Cardiac muscle cell (in vitro differentiated cells and primary cell): ENCODE measurements around the gene ATP4B. TPM values are rescaled to one million over a fixed set of nuclear protein-coding genes. Genes with fewer than 3 reads are reported as not detected.

Source experiments
- DNase-seq, 2 donors: peaks; one replicate each; pipeline versions ENCODE4 v3.0.0 to v3.0.0-alpha.2; 2010 to 2017; ENCODE audit warnings: low read depth in 1 of 2, low spot score in 1 of 2
- H3K27ac ChIP-seq: fragments of 200-600 bp; sonication (generic); 2 replicates; pipeline ENCODE4 v1.5.1; 2016
- H3K27me3 ChIP-seq: fragments of 200-600 bp; sonication (generic); 2 replicates; pipeline ENCODE4 v1.6.0; 2016; ENCODE audit warnings: control low read depth
- H3K36me3 ChIP-seq: fragments of 200-600 bp; sonication (generic); 2 replicates; pipeline ENCODE4 v1.5.1; 2016; ENCODE audit warnings: control low read depth
- H3K4me1 ChIP-seq: fragments of 200-600 bp; sonication (generic); 2 replicates; pipeline ENCODE4 v1.8.1; 2017; ENCODE audit warnings: low read depth, mild to moderate bottlenecking, mixed run types
- H3K4me3 ChIP-seq: fragments of 200-600 bp; sonication (generic); 2 replicates; pipeline ENCODE4 v1.5.1; 2016; ENCODE audit warnings: mild to moderate bottlenecking
- H3K9me3 ChIP-seq: fragments of 200-600 bp; sonication (generic); 2 replicates; pipeline ENCODE4 v1.5.1; 2017; ENCODE audit warnings: low read depth, mild to moderate bottlenecking, control low read depth
- polyA plus RNA-seq: library from polyadenylated mRNA; unstranded; fragments of >200 nt; fragmentation: Nextera tagmentation; extraction: Ambion mirVana; gene quantifications from 2 replicates; pipeline ENCODE4 v1.2.1, GENCODE V29; 2016
- total RNA-seq: library from RNA; depleted of rRNA; stranded (reverse); fragments of >200 nt; gene quantifications from 2 replicates; pipeline ENCODE4 v1.2.3, GENCODE V29; 2016
- TF ChIP-seq, protein P1 (sequence below): IDR thresholded peaks from 2 replicates; pipeline ENCODE4 v1.5.1; 2012; ENCODE audit warnings: low read depth, mild to moderate bottlenecking, low read length

ATP4B gene
- total and polyA plus RNA-seq, 2 experiments from 2014 or later = 0.29 TPM; not detected in 1

- H3K4me1 ChIP-seq = no peaks in the 10 kb centered on the region
- H3K36me3 ChIP-seq = peaks cover 6% of the 10 kb centered on the region
- TF ChIP-seq, protein P1, sequence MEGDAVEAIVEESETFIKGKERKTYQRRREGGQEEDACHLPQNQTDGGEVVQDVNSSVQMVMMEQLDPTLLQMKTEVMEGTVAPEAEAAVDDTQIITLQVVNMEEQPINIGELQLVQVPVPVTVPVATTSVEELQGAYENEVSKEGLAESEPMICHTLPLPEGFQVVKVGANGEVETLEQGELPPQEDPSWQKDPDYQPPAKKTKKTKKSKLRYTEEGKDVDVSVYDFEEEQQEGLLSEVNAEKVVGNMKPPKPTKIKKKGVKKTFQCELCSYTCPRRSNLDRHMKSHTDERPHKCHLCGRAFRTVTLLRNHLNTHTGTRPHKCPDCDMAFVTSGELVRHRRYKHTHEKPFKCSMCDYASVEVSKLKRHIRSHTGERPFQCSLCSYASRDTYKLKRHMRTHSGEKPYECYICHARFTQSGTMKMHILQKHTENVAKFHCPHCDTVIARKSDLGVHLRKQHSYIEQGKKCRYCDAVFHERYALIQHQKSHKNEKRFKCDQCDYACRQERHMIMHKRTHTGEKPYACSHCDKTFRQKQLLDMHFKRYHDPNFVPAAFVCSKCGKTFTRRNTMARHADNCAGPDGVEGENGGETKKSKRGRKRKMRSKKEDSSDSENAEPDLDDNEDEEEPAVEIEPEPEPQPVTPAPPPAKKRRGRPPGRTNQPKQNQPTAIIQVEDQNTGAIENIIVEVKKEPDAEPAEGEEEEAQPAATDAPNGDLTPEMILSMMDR = no peak
- no peak for DNase-seq
- H3K9me3 ChIP-seq = no peaks in the 10 kb centered on the region
- H3K27me3 ChIP-seq = no peaks in the 10 kb centered on the region
- no peak overlapping the region for H3K27ac ChIP-seq
- no peak overlapping the region for H3K4me3 ChIP-seq
Observed at GRCh38 chr13:113608967-113609533, 48.9 kb downstream of the ATP4B start.

- Histone ChIP-seq H3K9me3 (no peaks in the 10 kb centered on the region), H3K4me3 (no peak overlapping the region), H3K36me3 (peaks cover 6% of the 10 kb centered on the region), H3K4me1 (no peaks in the 10 kb centered on the region), H3K27me3 (no peaks in the 10 kb centered on the region), H3K27ac (no peak overlapping the region)
- TF ChIP-seq, protein P1 = no peak
- no peak for DNase-seq
Observed at GRCh38 chr13:113607889-113608635, 49.9 kb downstream of the ATP4B start.

DNA sequence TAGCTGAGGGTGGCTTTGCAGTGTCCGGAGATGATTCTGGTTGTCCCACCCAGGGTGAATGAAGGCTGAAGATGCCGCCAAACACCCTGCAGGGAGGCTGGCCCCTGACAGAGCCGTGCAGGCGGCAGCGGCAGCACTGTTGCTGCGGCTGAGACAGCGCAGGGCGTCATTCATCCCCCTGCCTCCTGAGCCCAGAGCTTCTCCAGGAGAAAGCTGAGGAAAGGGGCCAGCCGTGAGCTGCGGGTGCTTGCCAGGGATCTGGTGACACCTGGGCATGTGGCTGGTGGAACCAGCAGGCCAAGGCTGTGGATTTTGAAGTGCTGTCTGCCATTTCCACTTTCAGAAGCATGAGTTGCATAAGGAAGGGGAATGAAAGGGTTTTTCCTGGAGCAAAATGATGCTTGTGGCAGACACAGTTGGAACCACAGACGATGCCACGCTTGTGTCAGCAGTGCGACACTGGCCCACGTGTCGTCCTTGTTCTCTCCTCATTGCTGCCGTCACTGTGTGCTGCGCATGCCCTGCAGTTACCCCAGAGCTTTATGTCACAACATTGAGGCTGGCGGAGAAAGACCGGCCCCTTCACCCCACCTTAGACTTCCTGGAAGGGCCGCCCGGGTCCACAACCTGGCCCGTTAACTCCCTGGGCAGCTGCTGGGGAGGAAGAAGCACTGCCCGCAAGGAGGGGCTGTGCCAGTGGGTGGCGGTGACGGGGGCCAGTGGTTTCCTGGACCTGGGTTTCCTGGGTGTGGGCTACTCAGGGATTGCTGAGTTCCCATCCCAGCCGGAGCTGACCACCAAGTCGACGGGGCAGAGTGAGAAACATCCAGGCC, 50.7 kb downstream of the ATP4B start:
- DNase-seq = no peak
- Histone ChIP-seq H3K4me1 (no peaks in the 10 kb centered on the region), H3K27me3 (no peaks in the 10 kb centered on the region), H3K27ac (no peak overlapping the region), H3K4me3 (no peak overlapping the region), H3K36me3 (peaks cover 6% of the 10 kb centered on the region), H3K9me3 (no peaks in the 10 kb centered on the region)
- TF ChIP-seq, protein P1 = no peak

DNA sequence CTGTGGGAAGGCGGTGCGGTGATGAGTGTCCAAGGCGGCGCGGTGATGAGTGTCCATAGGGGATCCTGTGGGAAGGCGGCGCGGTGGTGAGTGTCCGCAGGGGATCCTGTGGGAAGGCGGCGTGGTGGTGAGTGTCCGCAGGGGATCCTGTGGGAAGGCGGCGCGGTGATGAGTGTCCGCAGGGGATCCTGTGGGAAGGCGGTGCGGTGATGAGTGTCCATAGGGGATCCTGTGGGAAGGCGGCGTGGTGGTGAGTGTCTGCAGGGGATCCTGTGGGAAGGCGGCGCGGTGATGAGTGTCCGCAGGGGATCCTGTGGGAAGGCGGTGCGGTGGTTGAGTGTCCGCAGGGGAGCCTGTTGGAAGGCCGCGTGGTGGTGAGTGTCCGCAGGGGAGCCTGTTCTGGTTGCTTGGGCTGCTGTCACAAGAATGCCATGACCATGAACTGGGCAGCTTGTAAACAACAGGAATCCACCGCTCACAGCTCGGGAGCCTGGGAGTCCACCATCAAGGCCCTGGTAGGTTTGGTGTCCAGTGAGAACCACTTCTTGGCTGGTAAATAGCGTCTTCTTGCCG, 52.0 kb downstream of the ATP4B start:
- no peak for DNase-seq
- Histone ChIP-seq H3K4me1 (no peaks in the 10 kb centered on the region), H3K4me3 (no peak overlapping the region), H3K27me3 (no peaks in the 10 kb centered on the region), H3K36me3 (peaks cover 3% of the 10 kb centered on the region), H3K9me3 (no peaks in the 10 kb centered on the region), H3K27ac (no peak overlapping the region)
- TF ChIP-seq, protein P1 = no peak

GRCh38 chr13:113605461-113605860, 52.5 kb downstream of the ATP4B start:
- Histone ChIP-seq H3K4me3 (no peak overlapping the region), H3K27ac (no peak overlapping the region), H3K27me3 (no peaks in the 10 kb centered on the region), H3K36me3 (no peaks in the 10 kb centered on the region), H3K9me3 (no peaks in the 10 kb centered on the region), H3K4me1 (no peaks in the 10 kb centered on the region)
- DNase-seq = no peak
- TF ChIP-seq, protein P1 = no peak
